B cell (primary cell): ENCODE measurements around the gene CCBE1. TPM values are rescaled to one million over a fixed set of nuclear protein-coding genes. Genes with fewer than 3 reads are reported as not detected.
"Not testable (repeated sequence)": the region's sequence is repeated elsewhere in the genome, so short reads cannot be mapped to it uniquely, and the experiment has no call there.

Experiments
- ATAC-seq: fragments of 200-7000 bp; cut with Tn5 transposase; one replicate; pipeline ENCODE4 v1.10.0; 2021; ENCODE audit warnings: low read depth, mild to moderate bottlenecking, moderate number of reproducible peaks, moderate library complexity
- CTCF ChIA-PET: fragments of 350-600 bp; sonication (Branson Sonifier 250); formaldehyde crosslinking; loops from one replicate; lab custom pipeline; 2021; ENCODE audit warnings: antibody characterized with exemption, inconsistent platforms; lab: Charles Lee
- POLR2A ChIA-PET: fragments of 350-600 bp; sonication (Branson Sonifier 250); formaldehyde crosslinking; loops from one replicate; lab custom pipeline; 2021; ENCODE audit warnings: antibody characterized with exemption; lab: Charles Lee
- DNase-seq: peaks from one replicate; pipeline ENCODE4 v3.0.0; 2013
- H2AFZ ChIP-seq: 2 replicates; pipeline ENCODE4 v1.6.1; 2012; ENCODE audit warnings: mild to moderate bottlenecking, low read depth, low read length; ENCODE audit not compliant: insufficient read depth, poor library complexity, severe bottlenecking
- H3K27ac ChIP-seq, 2 donors: 1 replicate in 1 of 2; 2 replicates in 1 of 2; pipeline ENCODE4 v1.5.1; 2012 to 2013; ENCODE audit warnings: low read length in 2 of 2, mild to moderate bottlenecking in 2 of 2, moderate library complexity in 1 of 2
- H3K27me3 ChIP-seq, 4 experiments: fragments of 200-600 bp in 1 of 4; sonication (generic) in 1 of 4; replicated peaks in 1 of 4; 1 replicate in 2 of 4; 2 replicates in 2 of 4; pipeline versions ENCODE4 v1.6.1 to v1.7.0; 2013 to 2016; ENCODE audit warnings: low read length in 3 of 4, mild to moderate bottlenecking in 2 of 4, mixed read lengths in 1 of 4, moderate library complexity in 1 of 4; ENCODE audit not compliant: insufficient read depth in 4 of 4, control insufficient read depth in 3 of 4; ENCODE audit errors: control extremely low read depth in 1 of 4
- H3K36me3 ChIP-seq, 2 experiments: replicated peaks in 1 of 2; 1 replicate in 1 of 2; 2 replicates in 1 of 2; pipeline versions ENCODE4 v1.6.1 to v1.7.1; 2013; ENCODE audit warnings: low read length in 1 of 2; ENCODE audit not compliant: insufficient read depth in 2 of 2, control insufficient read depth in 1 of 2; ENCODE audit errors: control extremely low read depth in 1 of 2, extremely low read depth in 1 of 2
- H3K4me1 ChIP-seq, 2 donors: fragments of 200-600 bp in 1 of 2; sonication (generic) in 1 of 2; 1 replicate in 1 of 2; 2 replicates in 1 of 2; pipeline versions ENCODE4 v1.5.1 to v1.6.1; 2013 to 2017; ENCODE audit warnings: low read length in 2 of 2; ENCODE audit not compliant: control insufficient read depth in 2 of 2, insufficient read depth in 2 of 2
- H3K4me2 ChIP-seq: replicated peaks from 2 replicates; pipeline ENCODE3; 2012; ENCODE audit warnings: mild to moderate bottlenecking, low read depth, low read length; ENCODE audit not compliant: poor library complexity, severe bottlenecking
- H3K4me3 ChIP-seq, 5 experiments: fragments of 200-600 bp in 1 of 5; sonication (generic) in 1 of 5; 1 replicate in 3 of 5; 2 replicates in 2 of 5; pipeline versions ENCODE4 v1.5.1 to v1.7.0; 2011 to 2016; ENCODE audit warnings: low read length in 4 of 5, mild to moderate bottlenecking in 4 of 5, low read depth in 2 of 5, control low read depth in 1 of 5, moderate library complexity in 1 of 5; ENCODE audit not compliant: insufficient read depth in 1 of 5; ENCODE audit errors: control extremely low read depth in 1 of 5, extremely low read depth in 1 of 5
- H3K79me2 ChIP-seq: fragments of 200-600 bp; sonication (generic); one replicate; pipeline ENCODE4 v1.6.0; 2016; ENCODE audit warnings: low read length; ENCODE audit not compliant: control insufficient read depth, insufficient read depth
- H3K9ac ChIP-seq: fragments of 200-600 bp; sonication (generic); 2 replicates; pipeline ENCODE4 v1.6.1; 2017; ENCODE audit warnings: mild to moderate bottlenecking, low read length, moderate library complexity
- H3K9me3 ChIP-seq, 3 donors: one replicate each; pipeline versions ENCODE4 v1.6.1 to v1.7.1; 2013; ENCODE audit warnings: low read length in 2 of 3; ENCODE audit not compliant: control insufficient read depth in 2 of 3, insufficient read depth in 1 of 3; ENCODE audit errors: control extremely low read depth in 1 of 3
- H4K20me1 ChIP-seq: 2 replicates; pipeline ENCODE4 v1.6.0; 2012; ENCODE audit warnings: mild to moderate bottlenecking, low read length; ENCODE audit not compliant: insufficient read depth, control insufficient read depth, poor library complexity, severe bottlenecking
- H3K27ac Mint-ChIP-seq: one replicate; pipeline ENCODE4 v1.8.0; 2021; ENCODE audit warnings: mixed read lengths
- H3K27me3 Mint-ChIP-seq: one replicate; pipeline ENCODE4 v1.8.0; 2021; ENCODE audit warnings: mixed read lengths
- H3K4me1 Mint-ChIP-seq: one replicate; pipeline ENCODE4 v1.8.0; 2021; ENCODE audit warnings: mixed read lengths
- H3K4me3 Mint-ChIP-seq: one replicate; pipeline ENCODE4 v1.8.0; 2021; ENCODE audit warnings: mixed read lengths
- H3K9me3 Mint-ChIP-seq: one replicate; pipeline ENCODE4 v1.8.0; 2022; ENCODE audit warnings: mixed read lengths; ENCODE audit not compliant: insufficient read depth
- CTCF ChIP-seq: fragments of 200-600 bp; IDR thresholded peaks from one replicate; pipeline ENCODE4 v1.8.0; 2022; ENCODE audit warnings: antibody characterized with exemption, mild to moderate bottlenecking
- EZH2 ChIP-seq: IDR thresholded peaks from 2 replicates; pipeline ENCODE4 v1.6.1; 2012; ENCODE audit warnings: borderline replicate concordance, low read depth, mild to moderate bottlenecking, moderate library complexity, low read length; ENCODE audit not compliant: insufficient read depth, poor library complexity, severe bottlenecking
- WGBS: methylation state at CpG from one replicate; pipeline ENCODE4 v1.1.5; 2013; ENCODE audit warnings: missing lambda C conversion rate; ENCODE audit not compliant: insufficient coverage; 5-methylcytosine and 5-hydroxymethylcytosine counted together
- intact Hi-C: fragments of 100-400 bp; cut with micrococcal nuclease; formaldehyde crosslinking; loops from one replicate; pipeline ENCODE4 v1.10.0; 2022
- polyA plus RNA-seq: library from polyadenylated mRNA; depleted of rRNA; stranded (reverse); fragments of >200 nt; gene quantifications from 2 replicates; pipeline ENCODE4 v1.2.3, GENCODE V29; 2012
- total RNA-seq, 2 donors: library from RNA; stranded (reverse); fragments of 120-200 nt in 1 of 2; gene quantifications; 1 replicate in 1 of 2; 2 replicates in 1 of 2; pipeline versions ENCODE4 v1.2.3 to v1.2.4, GENCODE V29; 2013 to 2022

CCBE1 gene
- total and polyA plus RNA-seq, 2 donors (not counting 1 experiment from before 2014, with no cell fraction given), result not detected

- Mint-ChIP-seq H3K4me1 (no peaks in the 10 kb centered on the region), H3K4me3 (no peak overlapping the region), H3K27me3 (peaks cover 18% of the 10 kb centered on the region), H3K9me3 (no peaks in the 10 kb centered on the region), H3K27ac (no peak overlapping the region)
- no peak overlapping the region for H2AFZ ChIP-seq
- intact Hi-C loops, result no loop called here
- H3K4me1 ChIP-seq, result no peaks in the 10 kb centered on the region
- no peaks in the 10 kb centered on the region for H3K9me3 ChIP-seq
- no peak overlapping the region for H3K9ac ChIP-seq
- peaks cover 0 to 6% (median 0%) of the 10 kb centered on the region in 4 experiments for H3K27me3 ChIP-seq
- H3K79me2 ChIP-seq, result no peaks in the 10 kb centered on the region
- no peak overlapping the region for H3K4me2 ChIP-seq
- POLR2A ChIA-PET, result no interaction called here
- ATAC-seq (no peak), DNase-seq (no peak)
- no peaks in the 10 kb centered on the region for H4K20me1 ChIP-seq
- no peak overlapping the region for H3K4me3 ChIP-seq
- H3K36me3 ChIP-seq, result no peaks in the 10 kb centered on the region
- TF ChIP-seq EZH2 (no peak), CTCF (no peak)
- 88% methylated on average over 9 of the region's 11 CpGs for WGBS
- CTCF ChIA-PET, result no interaction called here
- no peak overlapping the region for H3K27ac ChIP-seq
Measured at GRCh38 chr18:59650266-59650820, 46.9 kb downstream of the CCBE1 start.

GRCh38 chr18:59649591-59649990, 47.6 kb downstream of the CCBE1 start:
- POLR2A ChIA-PET, result no interaction called here
- H3K79me2 ChIP-seq, result no peaks in the 10 kb centered on the region
- no peaks in the 10 kb centered on the region for H4K20me1 ChIP-seq
- no peaks in the 10 kb centered on the region for H3K36me3 ChIP-seq
- H3K27ac Mint-ChIP-seq, result no peak overlapping the region
- H3K4me1 ChIP-seq, result no peaks in the 10 kb centered on the region
- no peak for TF ChIP-seq EZH2
- CTCF ChIA-PET, result no interaction called here
- no peak overlapping the region for H3K4me3 ChIP-seq
- intact Hi-C loops, result no loop called here
- DNase-seq (no peak), ATAC-seq (no peak)
- H3K4me3 Mint-ChIP-seq, result no peak overlapping the region
- H3K4me1 Mint-ChIP-seq, result no peaks in the 10 kb centered on the region
- H3K4me2 ChIP-seq, result no peak overlapping the region
- H3K27ac ChIP-seq, result no peak overlapping the region
- H3K9ac ChIP-seq, result no peak overlapping the region
- H2AFZ ChIP-seq, result no peak overlapping the region
- H3K27me3 Mint-ChIP-seq, result peaks cover 18% of the 10 kb centered on the region
- 71% methylated on average over 1 of the region's 1 CpG for WGBS
- H3K9me3 ChIP-seq, result no peaks in the 10 kb centered on the region
- no peaks in the 10 kb centered on the region for H3K9me3 Mint-ChIP-seq
- peaks cover 0 to 6% (median 0%) of the 10 kb centered on the region in 4 experiments for H3K27me3 ChIP-seq

- H3K4me1 Mint-ChIP-seq, intact Hi-C loops, H3K9me3 ChIP-seq, H3K27ac ChIP-seq, ATAC-seq, H3K4me2 ChIP-seq, DNase-seq, H3K79me2 ChIP-seq, POLR2A ChIA-PET, H3K27ac Mint-ChIP-seq, H4K20me1 ChIP-seq, H3K4me3 ChIP-seq, H3K9ac ChIP-seq, H3K4me1 ChIP-seq, CTCF ChIA-PET, H3K9me3 Mint-ChIP-seq, H3K36me3 ChIP-seq, H2AFZ ChIP-seq, H3K27me3 ChIP-seq, H3K4me3 Mint-ChIP-seq: not testable (repeated sequence)
- 75% methylated on average over 7 of the region's 10 CpGs for WGBS
- H3K27me3 Mint-ChIP-seq, result peaks cover 18% of the 10 kb centered on the region
Measured at GRCh38 chr18:59648469-59648868, 48.8 kb downstream of the CCBE1 start.
